Kidney glomerular epithelial cell (primary cell): Measurements from ENCODE around the gene LRRC4C.

Experiments
- DNase-seq: peaks from one replicate; lab custom pipeline; 2025; lab: John Stamatoyannopoulos, UW

LRRC4C gene

GRCh38 chr11:41414771-41415440, 44.5 kb downstream of the LRRC4C start:
- DNase-seq = no peak

- DNase-seq = no peak
Observed at GRCh38 chr11:41413843-41414242, 45.6 kb downstream of the LRRC4C start.

DNA sequence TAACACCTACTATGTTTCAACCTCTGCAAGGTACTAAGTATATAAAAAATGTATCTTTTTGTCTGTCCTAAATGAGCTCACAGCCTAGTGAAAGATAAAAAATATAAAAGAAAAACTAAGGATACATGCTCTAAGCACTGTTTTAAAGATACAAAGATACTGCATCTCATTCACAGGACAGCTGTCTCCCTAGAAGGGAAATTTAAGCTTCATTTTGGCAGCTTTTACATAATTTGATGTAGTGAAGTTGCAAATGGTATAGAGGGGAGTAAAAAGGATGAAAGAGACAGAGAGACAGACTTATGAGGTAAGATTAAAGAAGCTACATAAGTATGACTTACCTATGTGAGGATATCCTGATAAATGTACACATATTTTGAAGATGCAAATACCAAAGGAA, 53.6 kb downstream of the LRRC4C start:
- DNase-seq = no peak

GRCh38 chr11:41404109-41404508, 55.3 kb downstream of the LRRC4C start:
- no peak for DNase-seq

- no peak for DNase-seq
Observed at GRCh38 chr11:41403458-41403857, 56.0 kb downstream of the LRRC4C start.

DNA sequence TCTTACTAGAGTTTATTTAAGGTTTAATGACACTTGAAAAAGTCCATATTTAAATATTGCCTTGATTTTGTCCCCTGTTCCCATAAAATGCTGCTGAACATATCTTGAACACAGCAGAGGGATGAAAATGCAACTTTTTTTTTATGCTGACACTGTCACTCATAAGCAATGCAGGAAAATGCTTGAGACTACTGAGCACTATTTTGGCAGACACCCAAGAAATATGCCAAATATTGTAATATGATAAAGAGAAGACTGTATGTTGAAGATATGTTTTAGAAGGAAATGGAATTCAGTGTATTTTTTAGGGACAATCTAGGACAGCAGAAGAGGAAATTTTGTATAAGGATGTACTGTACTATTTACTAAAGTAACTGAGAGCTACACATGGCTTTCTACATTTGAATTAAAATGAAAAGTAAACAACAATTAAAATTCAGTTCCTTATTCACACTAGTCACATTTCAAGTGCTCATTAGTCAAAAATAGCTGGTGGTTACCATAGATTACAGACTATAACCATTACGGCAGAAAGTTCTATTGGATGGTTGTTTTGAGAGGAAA, 58.6 kb downstream of the LRRC4C start:
- DNase-seq = no peak

GRCh38 chr11:41400124-41400523, 59.3 kb downstream of the LRRC4C start:
- DNase-seq = no peak

GRCh38 chr11:41399323-41399722, 60.1 kb downstream of the LRRC4C start:
- DNase-seq = no peak

DNA sequence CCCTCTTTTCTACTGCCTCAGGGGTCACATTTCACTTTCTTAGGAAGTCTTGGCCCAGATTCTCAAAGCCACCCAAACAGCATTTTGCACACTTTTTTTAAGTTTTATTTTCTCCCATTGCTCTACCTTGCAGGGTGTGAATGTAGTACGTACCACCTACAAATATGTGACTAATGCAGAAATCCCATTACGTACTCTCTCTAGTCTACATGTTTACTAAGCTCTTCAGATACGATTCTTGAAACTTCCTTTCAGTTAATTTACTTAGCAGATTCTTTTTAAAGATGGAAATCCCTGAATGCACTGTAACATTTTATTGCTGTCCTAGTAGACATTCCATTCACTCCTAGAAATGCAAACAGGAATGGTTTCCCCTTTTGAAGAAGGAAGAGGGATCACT, 61.3 kb downstream of the LRRC4C start:
- no peak for DNase-seq

DNA sequence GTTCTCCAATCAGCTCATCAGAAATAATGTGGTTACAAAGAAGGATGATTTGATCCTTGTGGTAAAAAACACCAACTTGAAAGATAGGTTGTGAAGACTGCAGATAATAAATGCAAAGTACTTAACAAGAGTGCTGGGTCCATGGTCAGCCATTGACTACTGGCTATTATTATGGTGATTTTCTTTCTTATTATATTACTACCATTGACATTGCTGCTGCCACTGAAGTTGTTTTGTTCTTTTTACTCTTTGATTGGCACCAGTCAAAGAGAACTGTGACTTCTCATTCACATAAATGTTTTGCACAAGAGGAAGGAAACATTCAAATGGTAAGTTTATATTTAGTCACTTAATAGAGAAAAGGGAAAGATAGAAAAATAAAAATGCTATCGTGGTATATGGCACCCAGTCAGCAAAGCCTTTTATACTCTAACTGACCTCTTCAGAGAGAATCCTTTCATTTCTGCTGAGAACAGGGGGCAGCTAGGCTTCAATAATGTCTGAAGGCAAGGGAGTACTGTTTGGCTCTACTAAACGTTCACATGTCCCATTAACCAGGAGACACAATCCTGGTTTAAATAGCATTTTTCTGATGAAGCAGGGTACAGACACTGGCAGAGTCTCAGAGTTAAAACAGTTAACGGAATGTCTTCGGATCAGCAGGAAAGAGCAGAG, 64.8 kb downstream of the LRRC4C start:
- DNase-seq = no peak

DNA sequence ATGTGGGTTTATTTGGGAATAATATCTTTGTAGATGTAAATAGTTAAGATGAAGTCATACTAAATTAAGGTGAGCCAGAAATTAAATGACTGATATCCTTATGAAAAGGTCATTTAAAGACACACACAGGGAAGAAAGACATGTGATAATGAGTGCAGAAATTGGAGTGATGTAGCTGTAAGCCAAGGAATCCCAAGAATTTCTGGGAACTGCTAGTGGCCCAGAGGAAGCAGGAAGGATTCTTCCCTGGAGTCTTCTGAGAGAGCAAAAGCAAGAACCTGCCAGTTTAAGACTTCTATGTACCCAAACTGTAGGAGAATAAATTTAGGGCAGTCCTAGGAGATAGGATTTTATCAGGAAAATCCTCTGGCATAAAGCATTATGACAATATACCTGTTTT, 66.9 kb downstream of the LRRC4C start:
- DNase-seq = peak; percentile 34

DNA sequence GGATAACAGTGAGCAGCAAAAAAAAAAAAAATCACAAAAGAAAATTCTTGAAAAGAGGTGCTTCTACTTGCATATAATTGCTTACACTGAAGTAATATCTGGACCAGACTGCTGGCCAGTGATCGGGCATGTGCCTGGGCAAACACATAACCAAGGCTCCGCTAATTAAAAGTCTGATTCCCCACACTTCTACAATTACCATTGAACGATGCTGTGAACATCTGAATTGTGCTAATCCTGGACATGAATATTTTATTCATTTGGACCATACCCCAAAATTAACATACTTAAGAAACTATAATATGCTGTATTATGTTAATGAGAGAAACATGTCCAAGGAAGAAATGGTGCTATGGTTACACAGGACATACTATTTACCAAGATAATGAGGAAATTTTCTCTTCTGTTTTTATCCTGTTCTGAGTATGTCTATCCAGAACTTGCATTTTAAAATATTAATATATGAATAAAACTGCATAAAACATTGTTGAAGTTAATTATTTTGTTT, 69.8 kb downstream of the LRRC4C start:
- DNase-seq = no peak

- DNase-seq = no peak
Observed at GRCh38 chr11:41384329-41384728, 75.1 kb downstream of the LRRC4C start.

- DNase-seq = no peak
Observed at GRCh38 chr11:41383768-41384167, 75.7 kb downstream of the LRRC4C start.

- peak; percentile 17 for DNase-seq
Observed at GRCh38 chr11:41382927-41383326, 76.5 kb downstream of the LRRC4C start.

DNA sequence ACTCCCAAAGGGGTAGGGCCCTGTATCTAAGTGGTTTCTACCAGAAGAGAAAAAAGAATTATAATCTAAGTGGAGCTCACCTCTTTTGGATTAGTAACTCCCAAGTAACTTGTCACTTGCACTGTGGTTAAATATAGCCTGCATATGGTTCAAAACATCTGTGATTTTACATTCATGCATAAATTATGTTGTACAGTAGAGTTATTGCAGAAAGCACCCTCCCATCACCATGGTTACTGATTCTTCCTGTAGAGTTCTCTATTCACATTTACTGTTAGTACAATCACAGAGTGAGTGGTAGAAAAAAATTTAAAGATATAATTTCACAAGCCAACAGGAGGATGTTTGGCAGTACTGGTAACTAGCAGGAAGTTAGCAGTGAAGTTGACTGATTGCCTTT, 80.4 kb downstream of the LRRC4C start:
- no peak for DNase-seq

DNA sequence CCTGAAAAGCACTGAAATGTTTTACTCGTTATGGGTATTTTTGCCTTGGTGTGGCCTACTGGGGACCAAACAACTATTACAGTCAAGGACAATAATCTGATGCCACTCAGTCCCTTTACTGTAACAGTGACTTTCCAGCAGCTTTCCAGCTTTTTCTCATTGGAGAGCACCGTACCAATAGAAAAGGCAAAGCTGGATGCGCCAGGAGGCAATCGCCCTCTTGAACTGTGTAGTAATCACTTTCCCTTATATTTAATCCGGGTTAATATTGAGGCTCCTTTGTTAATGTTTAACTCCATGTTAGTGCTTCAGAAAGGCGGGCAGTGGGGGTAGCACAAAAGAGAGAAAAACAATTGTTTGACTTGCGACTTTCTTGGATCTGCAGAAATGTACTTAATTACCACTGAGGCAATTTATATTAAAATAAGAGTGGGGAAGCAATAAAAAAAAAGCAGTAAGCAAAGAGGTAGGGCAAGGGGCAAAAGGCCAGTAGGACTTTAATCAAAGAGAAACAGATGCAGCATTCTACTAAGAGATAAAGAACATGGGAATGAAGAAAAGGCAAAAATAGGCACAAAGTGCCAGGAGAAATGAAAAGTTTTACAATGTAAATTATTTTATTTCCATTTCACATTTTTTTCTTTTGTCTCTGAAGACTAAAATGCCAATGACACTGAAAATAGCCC, 81.6 kb downstream of the LRRC4C start:
- DNase-seq = no peak

- no peak for DNase-seq
Observed at GRCh38 chr11:41351825-41352224, 107.6 kb downstream of the LRRC4C start.

DNA sequence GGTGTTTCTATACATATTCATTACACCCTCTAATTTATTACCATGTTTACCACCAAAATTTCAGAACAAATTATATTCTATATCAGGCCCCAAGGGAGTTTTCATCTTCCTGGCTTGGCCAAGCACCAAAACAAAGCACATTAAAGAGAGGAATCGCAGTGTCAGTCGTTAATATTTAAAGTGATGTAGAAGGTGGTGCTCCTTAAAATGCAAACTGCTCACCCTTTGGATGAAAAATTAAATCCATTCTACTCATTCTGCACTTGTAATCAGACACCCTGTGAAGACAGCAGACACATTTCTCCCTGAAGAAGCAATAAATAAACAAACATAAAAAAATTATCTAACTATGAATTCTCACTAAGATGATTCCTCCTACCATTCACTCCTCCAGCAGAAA, 113.4 kb downstream of the LRRC4C start:
- DNase-seq = no peak

DNA sequence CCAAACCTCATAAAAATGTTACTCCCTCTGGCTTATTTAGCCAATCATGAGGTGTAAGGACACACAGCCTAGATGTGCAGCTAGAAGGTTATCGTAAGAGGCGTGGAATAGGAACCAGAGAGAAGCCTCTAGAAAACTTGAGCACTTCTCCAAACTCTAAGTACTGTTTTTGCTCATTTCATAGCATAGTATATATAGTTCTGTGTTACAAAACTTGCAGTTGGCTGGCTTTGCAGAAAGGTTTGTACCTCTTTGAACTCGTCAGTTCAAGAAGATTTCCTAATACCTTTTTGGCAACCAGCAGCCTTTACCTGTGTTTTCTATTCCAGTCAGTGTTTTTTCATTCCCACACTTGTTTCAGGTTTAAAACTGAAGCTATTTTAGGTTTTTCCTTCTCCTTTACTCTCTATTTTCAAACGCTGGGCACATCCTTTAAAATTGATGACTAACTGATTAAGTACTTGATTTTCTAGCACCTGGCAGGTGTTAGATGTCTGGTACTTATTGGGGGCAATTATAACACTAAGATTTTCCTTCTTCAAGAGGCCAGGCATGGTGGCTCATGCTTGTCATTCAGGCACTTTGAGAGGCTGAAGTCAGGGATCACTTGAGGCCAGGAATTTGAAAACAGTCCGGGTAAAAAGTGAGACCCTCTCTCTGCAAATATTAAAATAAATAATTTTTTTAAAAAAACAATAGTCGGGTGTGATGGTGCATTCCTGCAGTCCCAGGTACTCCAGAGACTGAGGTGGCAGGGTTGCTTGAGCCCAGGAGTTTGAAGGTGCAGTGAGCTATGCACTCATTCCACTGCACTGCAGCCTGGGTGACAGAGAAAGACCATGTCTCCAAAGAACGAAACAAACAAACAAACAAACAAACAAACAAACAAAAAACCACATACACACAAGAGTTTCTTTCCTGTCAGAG, 125.2 kb downstream of the LRRC4C start:
- no peak for DNase-seq

- DNase-seq = no peak
Observed at GRCh38 chr11:41333357-41333756, 126.1 kb downstream of the LRRC4C start.

GRCh38 chr11:41328324-41328723, 131.1 kb downstream of the LRRC4C start:
- DNase-seq = no peak
